AG09309 (cell line): Measurements from ENCODE around the gene CRPPA.

ENCODE experiments used
- DNase-seq: peaks from one replicate; pipeline ENCODE4 v3.0.0-alpha.2; 2010; ENCODE audit warnings: low read depth
- H3K4me3 ChIP-seq: 2 replicates; pipeline ENCODE4 v1.5.1; 2011; ENCODE audit warnings: mild to moderate bottlenecking, low read depth, low read length, moderate library complexity; ENCODE audit not compliant: control insufficient read depth
- TF ChIP-seq, protein P1 (sequence below): IDR thresholded peaks from 2 replicates; pipeline ENCODE4 v1.5.1; 2011; ENCODE audit warnings: mild to moderate bottlenecking, low read depth, low read length, inconsistent platforms; ENCODE audit not compliant: insufficient read depth, control insufficient read depth; ENCODE audit errors: missing control alignments

The CRPPA gene

DNA sequence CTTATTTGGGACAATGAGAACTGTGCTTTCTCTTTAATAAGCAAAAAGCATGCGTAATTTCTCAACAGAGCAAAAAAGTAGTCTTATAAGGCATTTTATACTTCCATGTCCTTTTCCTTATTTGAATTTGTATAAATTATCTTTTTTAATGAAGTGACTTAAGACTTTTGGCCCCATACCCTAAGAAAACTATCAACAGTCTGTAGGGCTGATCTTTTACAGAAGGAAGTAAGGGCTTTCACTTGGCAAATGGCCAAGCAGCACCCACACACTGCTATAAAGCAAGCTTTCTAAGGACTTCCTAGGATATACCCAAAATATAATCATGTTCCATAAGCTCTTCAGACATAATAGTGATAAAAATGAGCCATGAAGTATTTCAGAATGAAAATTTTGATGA is 3.4 kb downstream of the CRPPA start:
- DNase-seq = no peak
- TF ChIP-seq, protein P1, sequence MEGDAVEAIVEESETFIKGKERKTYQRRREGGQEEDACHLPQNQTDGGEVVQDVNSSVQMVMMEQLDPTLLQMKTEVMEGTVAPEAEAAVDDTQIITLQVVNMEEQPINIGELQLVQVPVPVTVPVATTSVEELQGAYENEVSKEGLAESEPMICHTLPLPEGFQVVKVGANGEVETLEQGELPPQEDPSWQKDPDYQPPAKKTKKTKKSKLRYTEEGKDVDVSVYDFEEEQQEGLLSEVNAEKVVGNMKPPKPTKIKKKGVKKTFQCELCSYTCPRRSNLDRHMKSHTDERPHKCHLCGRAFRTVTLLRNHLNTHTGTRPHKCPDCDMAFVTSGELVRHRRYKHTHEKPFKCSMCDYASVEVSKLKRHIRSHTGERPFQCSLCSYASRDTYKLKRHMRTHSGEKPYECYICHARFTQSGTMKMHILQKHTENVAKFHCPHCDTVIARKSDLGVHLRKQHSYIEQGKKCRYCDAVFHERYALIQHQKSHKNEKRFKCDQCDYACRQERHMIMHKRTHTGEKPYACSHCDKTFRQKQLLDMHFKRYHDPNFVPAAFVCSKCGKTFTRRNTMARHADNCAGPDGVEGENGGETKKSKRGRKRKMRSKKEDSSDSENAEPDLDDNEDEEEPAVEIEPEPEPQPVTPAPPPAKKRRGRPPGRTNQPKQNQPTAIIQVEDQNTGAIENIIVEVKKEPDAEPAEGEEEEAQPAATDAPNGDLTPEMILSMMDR = no peak
- H3K4me3 ChIP-seq = no peak overlapping the region

DNA sequence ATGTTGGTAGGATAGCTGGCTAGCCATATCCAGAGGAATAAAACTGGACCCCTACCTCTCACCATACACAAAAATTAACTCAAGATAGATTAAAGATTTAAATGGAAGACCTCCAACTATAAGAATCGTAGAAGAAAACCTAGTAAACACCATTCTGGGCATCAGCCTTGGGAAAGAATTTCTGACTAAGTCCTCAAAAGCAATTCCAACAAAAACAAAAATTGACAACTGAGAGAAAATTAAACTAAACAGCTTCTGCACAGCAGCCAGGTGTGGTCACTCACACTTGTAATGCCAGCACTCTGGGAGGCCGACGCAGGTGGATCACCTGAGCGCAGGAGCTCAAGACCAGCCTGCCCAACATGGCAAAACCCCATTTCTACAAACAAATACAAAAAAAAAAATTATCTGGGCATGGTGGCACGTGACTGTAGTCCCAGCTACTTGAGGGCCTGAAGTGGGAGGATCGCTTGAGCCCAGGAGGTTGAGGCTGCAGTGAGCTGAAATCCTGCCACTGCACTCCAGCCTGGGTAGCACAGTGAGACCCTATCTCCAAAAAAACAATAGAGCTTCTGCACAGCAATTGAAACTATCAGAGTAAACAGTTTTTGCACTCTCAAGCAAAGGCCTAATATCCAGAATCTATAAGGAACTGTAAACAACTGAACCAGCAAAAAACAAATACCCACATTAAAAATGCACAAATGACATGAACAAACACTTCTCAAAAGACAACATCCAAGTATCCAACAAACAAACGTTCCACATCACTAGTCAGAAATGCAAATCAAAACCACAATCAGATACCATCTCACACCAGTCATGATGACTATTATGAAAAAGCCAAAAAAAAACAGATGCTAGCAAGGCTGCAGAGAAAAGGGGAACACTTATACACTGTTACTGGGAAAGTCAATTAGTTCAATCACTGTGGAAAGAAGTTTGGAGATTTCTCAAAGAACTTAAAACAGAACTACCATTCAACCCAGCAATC is 4.8 kb downstream of the CRPPA start:
- H3K4me3 ChIP-seq = no peak overlapping the region
- DNase-seq = no peak
- TF ChIP-seq, protein P1 = no peak

GRCh38 chr7:16412274-16413254 is 8.8 kb downstream of the CRPPA start:
- TF ChIP-seq, protein P1 = no peak
- no peak overlapping the region for H3K4me3 ChIP-seq
- DNase-seq = no peak

GRCh38 chr7:16411391-16411790 is 9.9 kb downstream of the CRPPA start:
- TF ChIP-seq, protein P1 = no peak
- no peak overlapping the region for H3K4me3 ChIP-seq
- no peak for DNase-seq

DNA sequence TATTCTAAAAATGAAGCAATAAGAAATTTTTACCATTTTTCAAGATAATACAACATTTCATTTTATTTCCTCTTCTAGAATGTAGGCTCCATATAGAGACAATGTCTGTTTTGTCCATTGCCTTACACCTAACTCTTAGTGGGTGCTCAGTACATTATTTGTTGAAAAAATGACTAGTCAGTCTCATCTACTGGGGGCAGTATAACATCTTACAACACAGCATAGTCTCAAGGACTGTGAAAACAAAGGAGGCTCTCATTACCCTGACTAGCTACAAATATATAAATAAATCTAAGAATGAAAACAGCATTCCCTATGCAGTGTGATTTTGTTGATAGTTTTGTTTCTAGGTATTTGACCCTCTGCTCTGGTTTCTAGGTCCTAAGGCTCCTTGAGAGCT is 11.6 kb downstream of the CRPPA start:
- TF ChIP-seq, protein P1 = no peak
- no peak overlapping the region for H3K4me3 ChIP-seq
- DNase-seq = no peak

DNA sequence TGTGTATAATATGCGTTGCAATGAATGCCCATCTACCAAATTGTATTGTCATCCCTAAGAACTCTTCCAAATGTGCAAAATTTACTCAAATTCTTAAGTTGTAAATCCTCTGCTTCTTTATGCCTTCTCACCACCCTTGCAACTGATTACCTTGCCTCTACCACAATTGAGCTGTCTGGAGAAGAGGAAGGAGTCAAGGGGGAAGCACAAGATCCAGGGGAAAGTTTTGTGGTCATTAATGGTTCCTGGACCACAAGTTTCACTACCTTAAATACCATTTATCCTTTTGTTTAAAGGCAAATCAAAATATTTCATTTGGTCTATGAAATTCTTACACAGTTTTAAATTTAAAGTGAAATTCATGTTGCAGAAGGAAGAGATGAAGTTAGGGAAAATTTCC is 16.7 kb downstream of the CRPPA start:
- no peak overlapping the region for H3K4me3 ChIP-seq
- DNase-seq = no peak
- TF ChIP-seq, protein P1 = no peak
